HS-27A (cell line): ENCODE data around the gene CCL22.
"Not testable (repeated sequence)": the region's sequence is repeated elsewhere in the genome, so short reads cannot be mapped to it uniquely, and the experiment has no call there.

Source experiments
- DNase-seq: peaks from one replicate; pipeline ENCODE4 v3.0.0-alpha.2; 2012; ENCODE audit warnings: low read depth, missing footprints

CCL22 gene

DNA sequence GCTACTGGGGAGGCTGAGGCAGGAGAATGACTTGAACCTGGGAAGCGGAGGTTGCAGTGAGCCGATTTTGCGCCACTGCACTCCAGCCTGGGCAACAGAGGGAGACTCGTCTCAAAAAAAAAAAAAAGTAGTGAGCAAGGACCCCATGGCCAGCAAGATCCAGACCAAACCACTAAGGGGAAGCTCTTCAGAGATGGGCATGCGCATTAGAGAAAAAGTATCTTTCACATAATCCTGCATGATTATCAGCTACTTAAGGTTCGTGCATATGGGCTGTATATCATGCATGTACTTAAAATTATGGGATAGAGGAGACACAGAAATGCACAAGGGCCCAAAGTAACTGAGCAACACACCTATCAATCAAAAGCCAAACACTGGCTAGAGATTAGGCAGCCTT lies 10.7 kb upstream of the CCL22 start:
- DNase-seq: no peak

- no peak for DNase-seq
Measured at GRCh38 chr16:57348327-57348726, 10.3 kb upstream of the CCL22 start.

DNA sequence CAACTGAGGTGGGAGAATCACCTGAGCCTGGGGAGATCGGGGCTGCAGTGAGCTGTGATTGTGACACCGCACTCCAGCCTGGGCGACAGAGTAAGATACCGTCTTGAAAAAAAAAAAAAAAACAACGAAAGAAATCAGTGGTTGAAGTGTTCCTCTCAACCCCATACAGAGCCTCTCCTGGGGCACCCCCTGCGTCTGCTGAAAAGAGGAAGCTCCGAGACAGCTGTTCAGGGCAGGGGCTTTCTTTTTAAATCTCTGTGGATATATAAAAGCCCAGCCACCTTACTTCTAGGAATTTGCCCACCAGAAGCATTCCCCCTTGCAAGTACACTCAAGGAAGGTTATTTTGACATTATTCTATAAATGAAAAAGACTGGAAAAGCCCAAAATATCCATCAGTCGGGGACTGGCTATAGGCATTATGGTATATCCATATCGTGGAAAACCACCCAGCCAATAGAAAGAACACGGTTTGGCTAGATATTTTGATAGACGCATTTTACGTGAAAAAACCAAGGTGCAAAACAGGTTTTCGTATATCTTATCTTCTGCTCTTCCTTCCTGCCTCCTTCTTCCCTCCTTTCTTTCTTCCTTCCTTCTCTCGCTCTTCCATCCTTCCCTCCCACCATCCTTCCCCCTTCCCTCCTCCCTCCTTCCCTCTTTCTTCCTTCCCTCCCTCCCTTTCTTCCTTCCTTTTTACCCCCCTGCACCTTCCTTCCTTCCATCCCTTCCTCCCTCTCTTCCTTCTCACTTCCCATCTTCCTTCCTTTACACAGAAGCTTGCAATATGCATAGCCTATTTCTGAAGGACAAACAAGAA lies 9.2 kb upstream of the CCL22 start:
- DNase-seq: no peak

DNA sequence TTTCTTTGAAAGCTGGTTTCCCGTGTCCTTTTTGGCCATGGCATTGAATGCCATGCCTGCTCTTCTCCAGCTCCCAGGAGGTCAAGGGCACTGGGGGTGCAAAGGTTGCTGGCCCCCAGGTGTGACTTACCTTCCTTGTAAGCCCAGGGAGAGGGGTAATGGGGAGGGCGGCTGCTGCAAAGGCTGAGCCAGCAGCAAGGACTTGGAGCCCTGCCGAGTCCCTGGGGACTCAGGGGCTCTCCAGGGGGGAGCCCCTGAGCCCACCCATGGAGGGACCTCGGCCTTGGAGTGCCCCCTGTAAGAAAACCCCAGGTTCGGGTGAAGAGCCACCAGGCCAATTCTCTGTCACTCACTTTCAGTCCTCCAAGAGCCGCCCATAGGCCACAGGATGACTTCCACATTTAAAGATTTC lies 5.9 kb upstream of the CCL22 start:
- no peak for DNase-seq

- no peak for DNase-seq
Measured at GRCh38 chr16:57354311-57354710, 4.3 kb upstream of the CCL22 start.

GRCh38 chr16:57355898-57356414 lies 2.6 kb upstream of the CCL22 start:
- no peak for DNase-seq

GRCh38 chr16:57356547-57356946 lies 2.0 kb upstream of the CCL22 start:
- no peak for DNase-seq

DNA sequence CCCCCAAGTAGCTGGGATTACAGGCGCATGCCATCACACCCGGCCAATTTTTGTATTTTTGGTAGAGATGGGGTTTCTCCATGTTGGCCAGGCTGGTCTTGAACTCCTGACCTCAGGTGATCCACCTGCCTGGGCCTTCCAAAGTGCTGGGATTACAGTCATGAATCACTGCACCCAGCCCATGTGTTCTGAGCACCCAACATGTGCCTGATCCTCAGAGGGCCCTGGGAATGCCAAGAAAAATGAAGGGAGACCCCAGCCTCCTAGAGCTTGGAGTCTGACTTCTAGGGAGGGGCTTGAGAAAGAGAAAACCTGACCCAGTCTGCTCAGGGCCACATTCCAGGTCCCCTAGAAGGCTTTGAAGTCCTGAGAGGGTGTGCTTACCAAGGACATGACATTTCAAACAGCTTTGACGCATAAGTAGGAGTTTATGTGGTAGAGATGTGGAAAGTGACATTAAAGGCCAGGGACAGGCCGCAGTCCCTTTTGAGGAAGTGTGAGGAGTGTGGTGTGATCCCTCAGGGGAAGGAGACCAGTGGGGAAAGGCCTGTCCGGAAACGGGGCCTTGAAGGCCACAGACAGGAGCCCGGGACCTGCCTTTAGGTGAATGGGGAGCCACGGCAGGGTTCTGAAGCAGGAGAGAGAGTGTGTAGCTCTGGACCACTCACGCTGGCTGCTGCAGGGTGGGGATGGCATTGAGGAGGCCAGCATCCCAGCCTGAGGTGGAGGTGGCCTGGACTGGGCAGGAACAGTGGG lies 1.1 kb upstream of the CCL22 start:
- no peak for DNase-seq

DNA sequence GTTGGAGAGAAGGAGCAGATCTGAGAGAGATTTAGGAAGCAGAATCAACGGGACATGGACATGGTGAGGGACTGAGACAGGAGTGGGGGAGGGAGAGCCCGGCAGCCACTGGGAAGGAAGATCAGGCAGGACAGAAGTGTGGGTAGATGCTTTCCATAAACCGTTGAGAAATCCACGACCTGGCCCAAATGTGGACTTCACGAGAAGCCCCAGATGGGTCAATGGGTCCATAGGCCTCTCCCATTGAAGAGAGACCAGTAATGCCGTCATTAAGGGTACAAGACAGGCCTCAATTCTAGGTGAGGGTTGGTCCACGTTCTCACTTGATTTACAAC lies 530 bp upstream of the CCL22 start:
- DNase-seq: no peak

DNA sequence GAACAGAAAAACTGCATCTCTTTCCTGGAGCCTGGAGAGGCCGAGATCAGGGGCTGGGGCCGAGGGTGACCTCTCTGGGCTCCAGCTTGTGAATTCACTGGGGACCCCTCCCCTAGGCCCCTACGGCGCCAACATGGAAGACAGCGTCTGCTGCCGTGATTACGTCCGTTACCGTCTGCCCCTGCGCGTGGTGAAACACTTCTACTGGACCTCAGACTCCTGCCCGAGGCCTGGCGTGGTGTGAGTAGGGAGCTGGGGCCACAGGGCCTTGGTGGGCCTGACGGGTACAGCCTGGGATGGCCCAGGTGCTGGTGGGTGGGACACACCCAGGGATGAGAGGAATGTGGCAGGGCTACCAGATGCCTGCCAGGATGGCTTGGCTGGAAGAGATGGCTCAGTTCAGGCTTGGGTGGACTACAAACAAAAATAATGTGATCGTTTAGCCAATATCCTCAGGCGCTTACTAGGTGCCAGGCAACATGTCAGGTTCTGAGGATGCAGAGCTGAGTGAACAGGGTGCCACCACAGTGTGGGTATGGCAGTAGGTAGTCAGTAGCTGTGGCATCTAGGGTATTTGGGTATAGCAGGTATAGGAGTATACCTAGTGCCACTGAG lies 1.8 kb downstream of the CCL22 start:
- DNase-seq: no peak

DNA sequence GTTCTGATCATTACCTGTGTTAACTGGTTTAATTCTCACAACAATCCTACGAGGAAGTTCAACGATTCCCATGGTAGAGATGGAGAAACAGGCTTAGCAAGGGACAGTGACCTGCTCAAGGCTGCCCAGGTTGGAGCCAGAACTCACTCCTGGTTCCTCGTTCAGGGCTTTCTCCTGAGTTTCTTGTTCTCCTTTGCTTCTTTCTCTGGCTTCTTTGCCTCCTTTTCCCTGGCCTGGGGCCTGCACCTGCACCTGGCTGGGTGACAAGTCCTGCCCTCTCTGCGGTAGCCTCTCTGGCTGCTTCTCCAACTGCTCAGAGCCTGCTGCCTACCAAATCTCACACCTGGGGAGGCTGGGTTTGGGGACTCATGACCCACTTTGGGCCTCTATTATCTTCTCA lies 2.8 kb downstream of the CCL22 start:
- no peak for DNase-seq

DNA sequence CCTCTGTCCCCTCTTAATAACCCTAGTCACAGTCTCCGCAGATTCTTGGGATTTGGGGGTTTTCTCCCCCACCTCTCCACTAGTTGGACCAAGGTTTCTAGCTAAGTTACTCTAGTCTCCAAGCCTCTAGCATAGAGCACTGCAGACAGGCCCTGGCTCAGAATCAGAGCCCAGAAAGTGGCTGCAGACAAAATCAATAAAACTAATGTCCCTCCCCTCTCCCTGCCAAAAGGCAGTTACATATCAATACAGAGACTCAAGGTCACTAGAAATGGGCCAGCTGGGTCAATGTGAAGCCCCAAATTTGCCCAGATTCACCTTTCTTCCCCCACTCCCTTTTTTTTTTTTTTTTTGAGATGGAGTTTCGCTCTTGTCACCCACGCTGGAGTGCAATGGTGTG lies 5.6 kb downstream of the CCL22 start:
- DNase-seq: no peak

DNA sequence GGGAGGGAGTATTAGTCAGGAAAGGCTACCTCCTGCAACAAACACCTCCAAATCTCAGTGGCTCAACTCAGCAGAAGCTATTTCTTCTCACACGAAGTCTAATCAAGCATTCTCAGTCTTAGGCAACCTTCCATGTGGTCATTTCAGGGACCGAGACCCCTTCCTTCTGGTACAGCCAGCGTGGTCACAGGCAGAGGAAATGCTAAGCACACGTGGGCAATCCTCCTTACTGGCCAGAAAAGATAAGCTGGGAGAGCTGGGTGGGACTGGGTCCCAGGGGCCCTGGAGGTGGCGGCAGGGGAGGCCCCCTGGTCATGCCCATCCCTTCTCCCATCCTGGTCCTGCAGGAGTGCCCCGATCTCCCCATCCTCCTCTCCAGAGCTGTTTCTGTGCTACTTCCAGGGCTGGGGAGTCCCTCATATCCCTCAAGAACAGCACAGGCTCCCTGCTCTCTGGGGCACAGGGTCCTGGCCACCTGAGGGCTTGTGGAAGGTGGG lies 8.0 kb downstream of the CCL22 start:
- no peak for DNase-seq

- DNase-seq: no peak
Measured at GRCh38 chr16:57367116-57367752, 8.7 kb downstream of the CCL22 start.

- DNase-seq: no peak
Measured at GRCh38 chr16:57371494-57372371, 13.2 kb downstream of the CCL22 start.

GRCh38 chr16:57372372-57373116 lies 14.0 kb downstream of the CCL22 start, which contains the start of gene CX3CL1:
TSS of gene CX3CL1 (plus strand) at chr16:57372490. CDS start at chr16:57372569, 79 bp downstream.
- no peak for DNase-seq

DNA sequence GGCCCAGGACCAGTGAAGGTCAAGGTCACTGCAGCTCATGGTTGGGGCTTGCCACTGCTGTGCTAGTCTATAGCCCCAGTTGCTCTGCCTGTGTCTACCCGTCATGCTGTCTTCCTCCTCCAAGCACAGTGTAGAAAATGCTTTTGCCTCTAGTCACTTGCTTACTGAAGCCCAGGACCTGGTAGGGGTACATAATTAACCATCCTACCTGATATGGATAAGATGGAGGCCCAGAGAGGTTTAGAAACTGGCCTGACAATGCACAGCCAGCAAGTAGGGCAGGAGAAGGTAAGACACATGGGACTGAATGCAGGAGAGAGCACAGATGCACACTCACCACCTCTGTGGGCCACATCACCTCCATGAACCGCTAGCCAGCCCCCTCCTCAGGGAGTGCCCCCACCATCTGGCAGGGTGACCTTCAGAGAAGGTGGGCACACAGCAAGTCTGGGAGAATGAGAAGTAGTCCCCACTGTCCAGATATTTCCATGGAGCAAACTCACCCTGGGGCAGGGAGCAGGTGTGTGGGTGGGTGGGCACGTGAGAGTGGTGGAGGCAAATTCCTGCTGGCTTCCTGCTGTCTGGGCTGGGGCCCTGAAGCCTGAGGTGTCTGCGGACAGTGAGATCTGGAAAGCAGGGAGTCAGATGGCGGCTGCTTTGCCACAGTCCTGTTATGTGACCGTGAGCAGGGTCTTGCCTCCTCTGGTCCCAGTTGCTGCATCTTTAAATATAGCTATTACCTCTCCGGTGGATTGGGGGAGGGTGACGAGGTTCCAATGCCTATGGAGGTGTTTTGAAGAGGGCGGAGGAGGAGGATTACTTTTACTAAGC lies 14.7 kb downstream of the CCL22 start:
- DNase-seq: no peak

DNA sequence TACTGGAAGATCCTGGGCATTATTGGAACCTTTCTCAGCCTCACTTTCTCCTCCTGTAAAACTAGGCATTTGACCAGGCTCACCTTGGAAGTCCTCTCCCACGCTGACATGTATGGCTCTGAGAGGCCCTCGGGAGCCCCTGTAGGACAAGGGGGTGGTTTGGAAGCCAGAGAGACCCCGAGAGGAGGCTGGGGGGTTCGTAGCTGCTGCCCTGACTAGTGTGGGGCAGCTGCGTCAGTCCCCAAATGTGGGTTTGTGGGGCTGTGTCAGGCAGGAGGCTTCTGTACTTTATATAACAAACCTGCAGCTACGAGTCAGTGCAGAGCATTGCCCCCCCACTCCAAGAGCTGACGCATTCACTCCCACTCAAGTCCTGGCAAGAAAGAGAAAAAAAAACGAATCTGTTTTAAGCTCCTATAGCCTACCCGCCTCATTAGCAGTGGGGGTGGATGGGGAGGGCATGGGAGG lies 15.5 kb downstream of the CCL22 start:
- DNase-seq: no peak

GRCh38 chr16:57374925-57375465 lies 16.4 kb downstream of the CCL22 start:
- DNase-seq: not testable (repeated sequence)
